Neural cell (in vitro differentiated cells): ENCODE data around the gene POLR1B. TPM values are rescaled to one million over a fixed set of nuclear protein-coding genes. Genes with fewer than 3 reads are reported as not detected.
"Not testable (repeated sequence)": the region's sequence is repeated elsewhere in the genome, so short reads cannot be mapped to it uniquely, and the experiment has no call there.

Source experiments
- H2AFZ ChIP-seq: fragments of 200-600, 300-800 bp; sonication (generic), shearing (Covaris generic); 2 replicates; pipeline ENCODE4 v1.6.0; 2014; ENCODE audit warnings: low read depth, mild to moderate bottlenecking, antibody characterized with exemption, low read length, moderate library complexity
- H3F3A ChIP-seq: fragments of 200-600 bp; shearing (Covaris generic); 2 replicates; pipeline ENCODE4 v1.6.1; 2016; ENCODE audit warnings: mild to moderate bottlenecking, moderate library complexity, mixed read lengths, antibody characterized with exemption, low read length; ENCODE audit not compliant: insufficient read depth, poor library complexity, severe bottlenecking
- H3K27ac ChIP-seq: fragments of 200-600, 300-800 bp; sonication (generic), shearing (Covaris generic); 2 replicates; pipeline ENCODE4 v1.5.1; 2014; ENCODE audit warnings: mild to moderate bottlenecking, low read length, moderate library complexity
- H3K27me3 ChIP-seq: fragments of 300-800, 200-600 bp; sonication (generic), shearing (Covaris generic); 2 replicates; pipeline ENCODE4 v1.6.0; 2014; ENCODE audit warnings: mild to moderate bottlenecking, low read depth, low read length, moderate library complexity; ENCODE audit not compliant: insufficient read depth
- H3K36me3 ChIP-seq: fragments of 300-800, 200-600 bp; sonication (generic), shearing (Covaris generic); 2 replicates; pipeline ENCODE4 v1.5.1; 2014; ENCODE audit warnings: mild to moderate bottlenecking, antibody characterized with exemption, low read length, moderate library complexity; ENCODE audit not compliant: insufficient read depth
- H3K4me2 ChIP-seq: fragments of 300-800, 200-600 bp; sonication (generic), shearing (Covaris generic); 2 replicates; pipeline ENCODE4 v1.6.0; 2014; ENCODE audit warnings: mild to moderate bottlenecking, low read length
- H3K4me3 ChIP-seq: fragments of 300-800, 200-600 bp; sonication (generic), shearing (Covaris generic); 2 replicates; pipeline ENCODE4 v1.5.1; 2014; ENCODE audit warnings: mild to moderate bottlenecking, low read length, moderate library complexity
- H3K79me2 ChIP-seq: fragments of 200-600 bp; shearing (Covaris generic); replicated peaks from 2 replicates; pipeline ENCODE4 v1.6.0; 2014; ENCODE audit warnings: mild to moderate bottlenecking, low read length, moderate library complexity; ENCODE audit not compliant: insufficient read depth
- H3K9ac ChIP-seq: fragments of 300-800, 200-600 bp; sonication (generic), shearing (Covaris generic); 2 replicates; pipeline ENCODE4 v1.6.1; 2016; ENCODE audit warnings: mild to moderate bottlenecking, low read length, mixed read lengths
- H3K9me2 ChIP-seq: fragments of 200-600 bp; shearing (Covaris generic); 2 replicates; pipeline ENCODE4 v1.6.1; 2016; ENCODE audit warnings: mild to moderate bottlenecking, low read length, mixed read lengths; ENCODE audit not compliant: insufficient read depth
- H3K9me3 ChIP-seq: fragments of 200-600, 300-800 bp; sonication (generic), shearing (Covaris generic); 2 replicates; pipeline ENCODE4 v1.6.1; 2016; ENCODE audit warnings: mild to moderate bottlenecking, mixed run types, low read length, moderate library complexity, mixed read lengths
- H4K20me1 ChIP-seq: fragments of 200-600 bp; shearing (Covaris generic); 2 replicates; pipeline ENCODE4 v1.6.1; 2016; ENCODE audit warnings: mild to moderate bottlenecking, mixed run types; ENCODE audit not compliant: insufficient read depth
- EP300 ChIP-seq: fragments of 450-650 bp; conservative IDR thresholded peaks from 2 replicates; pipeline ENCODE4 v1.6.1; 2014; ENCODE audit warnings: antibody characterized with exemption, mild to moderate bottlenecking, moderate library complexity; ENCODE audit not compliant: poor library complexity, severe bottlenecking
- EZH2 ChIP-seq: fragments of 200-600, 300-800 bp; shearing (Covaris generic), sonication (generic); IDR thresholded peaks from 2 replicates; pipeline ENCODE4 v1.6.1; 2014; ENCODE audit warnings: antibody characterized with exemption, low read length, borderline replicate concordance, mild to moderate bottlenecking; ENCODE audit not compliant: insufficient read depth, poor library complexity, severe bottlenecking
- MXI1 ChIP-seq: fragments of 450-650 bp; conservative IDR thresholded peaks from 2 replicates; pipeline ENCODE4 v1.6.1; 2014; ENCODE audit warnings: antibody characterized with exemption, mild to moderate bottlenecking; ENCODE audit not compliant: poor library complexity, severe bottlenecking
- POLR2AphosphoS5 ChIP-seq: IDR thresholded peaks from 2 replicates; pipeline ENCODE4 v1.6.1; 2012
- RAD21 ChIP-seq: fragments of 450-650 bp; conservative IDR thresholded peaks from 2 replicates; pipeline ENCODE4 v1.6.1; 2014; ENCODE audit warnings: antibody characterized with exemption, mild to moderate bottlenecking, moderate library complexity
- SMC3 ChIP-seq: fragments of 450-650 bp; conservative IDR thresholded peaks from 2 replicates; pipeline ENCODE4 v1.6.1; 2014; ENCODE audit warnings: antibody characterized with exemption, mild to moderate bottlenecking, moderate library complexity; ENCODE audit not compliant: poor library complexity
- TAF1 ChIP-seq: IDR thresholded peaks from 2 replicates; pipeline ENCODE4 v1.6.1; 2012; ENCODE audit warnings: low read depth
- polyA plus RNA-seq: library from polyadenylated mRNA; depleted of rRNA; stranded (reverse); fragments of >200 nt; gene quantifications from 2 replicates; pipeline ENCODE4 v1.2.3, GENCODE V29; 2014
- TF ChIP-seq, protein P1 (sequence below): IDR thresholded peaks from 2 replicates; pipeline ENCODE4 v1.6.1; 2012; ENCODE audit warnings: borderline replicate concordance
- TF ChIP-seq, protein P2 (sequence below): fragments of 450-650 bp; IDR thresholded peaks from 2 replicates; pipeline ENCODE4 v1.5.1; 2014; ENCODE audit warnings: antibody characterized with exemption, mild to moderate bottlenecking, moderate library complexity; ENCODE audit not compliant: poor library complexity, severe bottlenecking

The POLR1B gene
- polyA plus RNA-seq, 1 donor from 2014 or later, result 9.8 TPM

DNA sequence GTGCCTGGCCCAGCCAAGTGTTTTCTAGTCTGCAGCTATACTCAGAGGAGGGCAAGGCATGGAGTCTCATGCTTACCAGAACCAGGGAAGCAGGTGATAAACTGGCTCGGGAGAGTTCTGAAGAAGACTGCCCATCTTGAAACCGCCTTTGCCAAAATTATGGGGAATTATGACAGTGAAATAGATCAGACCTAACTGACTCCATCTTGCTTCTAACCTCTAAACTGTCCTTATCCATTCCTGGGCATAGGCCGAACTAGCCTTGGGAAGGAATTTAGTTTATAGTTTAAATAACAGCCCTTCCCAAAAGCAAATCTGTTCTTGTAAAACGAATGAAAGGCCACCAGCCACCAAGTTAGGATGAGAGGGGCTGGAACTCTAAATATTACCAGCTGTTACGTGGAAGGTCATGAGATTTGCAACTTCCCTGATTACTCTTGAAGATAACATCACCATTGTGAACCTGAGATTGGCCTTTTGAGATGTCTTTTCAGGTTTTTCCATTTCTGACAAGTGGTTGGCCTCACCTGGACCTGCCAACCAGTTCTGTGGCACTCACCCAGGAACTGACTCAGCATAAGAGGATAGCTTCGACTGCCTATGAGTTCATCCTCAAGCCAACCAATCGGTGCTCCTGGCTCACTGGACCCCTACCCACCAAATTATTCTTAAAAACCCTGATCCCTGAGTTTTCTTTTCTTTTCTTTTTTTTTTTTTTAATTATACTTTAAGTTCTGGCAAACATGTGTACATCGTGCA, 65.6 kb downstream of the POLR1B start:
- no peak overlapping the region for H3K4me3 ChIP-seq
- H3K36me3 ChIP-seq, result no peaks in the 10 kb centered on the region
- H3K4me2 ChIP-seq, result no peak overlapping the region
- H4K20me1 ChIP-seq, result no peaks in the 10 kb centered on the region
- no peaks in the 10 kb centered on the region for H3K9me2 ChIP-seq
- no peaks in the 10 kb centered on the region for H3K79me2 ChIP-seq
- no peak overlapping the region for H3K27ac ChIP-seq
- H3F3A ChIP-seq, result no peaks in the 10 kb centered on the region
- no peaks in the 10 kb centered on the region for H3K9me3 ChIP-seq
- no peaks in the 10 kb centered on the region for H3K27me3 ChIP-seq
- TF ChIP-seq, protein P1, sequence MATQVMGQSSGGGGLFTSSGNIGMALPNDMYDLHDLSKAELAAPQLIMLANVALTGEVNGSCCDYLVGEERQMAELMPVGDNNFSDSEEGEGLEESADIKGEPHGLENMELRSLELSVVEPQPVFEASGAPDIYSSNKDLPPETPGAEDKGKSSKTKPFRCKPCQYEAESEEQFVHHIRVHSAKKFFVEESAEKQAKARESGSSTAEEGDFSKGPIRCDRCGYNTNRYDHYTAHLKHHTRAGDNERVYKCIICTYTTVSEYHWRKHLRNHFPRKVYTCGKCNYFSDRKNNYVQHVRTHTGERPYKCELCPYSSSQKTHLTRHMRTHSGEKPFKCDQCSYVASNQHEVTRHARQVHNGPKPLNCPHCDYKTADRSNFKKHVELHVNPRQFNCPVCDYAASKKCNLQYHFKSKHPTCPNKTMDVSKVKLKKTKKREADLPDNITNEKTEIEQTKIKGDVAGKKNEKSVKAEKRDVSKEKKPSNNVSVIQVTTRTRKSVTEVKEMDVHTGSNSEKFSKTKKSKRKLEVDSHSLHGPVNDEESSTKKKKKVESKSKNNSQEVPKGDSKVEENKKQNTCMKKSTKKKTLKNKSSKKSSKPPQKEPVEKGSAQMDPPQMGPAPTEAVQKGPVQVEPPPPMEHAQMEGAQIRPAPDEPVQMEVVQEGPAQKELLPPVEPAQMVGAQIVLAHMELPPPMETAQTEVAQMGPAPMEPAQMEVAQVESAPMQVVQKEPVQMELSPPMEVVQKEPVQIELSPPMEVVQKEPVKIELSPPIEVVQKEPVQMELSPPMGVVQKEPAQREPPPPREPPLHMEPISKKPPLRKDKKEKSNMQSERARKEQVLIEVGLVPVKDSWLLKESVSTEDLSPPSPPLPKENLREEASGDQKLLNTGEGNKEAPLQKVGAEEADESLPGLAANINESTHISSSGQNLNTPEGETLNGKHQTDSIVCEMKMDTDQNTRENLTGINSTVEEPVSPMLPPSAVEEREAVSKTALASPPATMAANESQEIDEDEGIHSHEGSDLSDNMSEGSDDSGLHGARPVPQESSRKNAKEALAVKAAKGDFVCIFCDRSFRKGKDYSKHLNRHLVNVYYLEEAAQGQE, result no peak
- TF ChIP-seq MXI1 (no peak), RAD21 (no peak), TAF1 (no peak), EZH2 (no peak), SMC3 (no peak), EP300 (no peak), POLR2AphosphoS5 (no peak)
- TF ChIP-seq, protein P2, sequence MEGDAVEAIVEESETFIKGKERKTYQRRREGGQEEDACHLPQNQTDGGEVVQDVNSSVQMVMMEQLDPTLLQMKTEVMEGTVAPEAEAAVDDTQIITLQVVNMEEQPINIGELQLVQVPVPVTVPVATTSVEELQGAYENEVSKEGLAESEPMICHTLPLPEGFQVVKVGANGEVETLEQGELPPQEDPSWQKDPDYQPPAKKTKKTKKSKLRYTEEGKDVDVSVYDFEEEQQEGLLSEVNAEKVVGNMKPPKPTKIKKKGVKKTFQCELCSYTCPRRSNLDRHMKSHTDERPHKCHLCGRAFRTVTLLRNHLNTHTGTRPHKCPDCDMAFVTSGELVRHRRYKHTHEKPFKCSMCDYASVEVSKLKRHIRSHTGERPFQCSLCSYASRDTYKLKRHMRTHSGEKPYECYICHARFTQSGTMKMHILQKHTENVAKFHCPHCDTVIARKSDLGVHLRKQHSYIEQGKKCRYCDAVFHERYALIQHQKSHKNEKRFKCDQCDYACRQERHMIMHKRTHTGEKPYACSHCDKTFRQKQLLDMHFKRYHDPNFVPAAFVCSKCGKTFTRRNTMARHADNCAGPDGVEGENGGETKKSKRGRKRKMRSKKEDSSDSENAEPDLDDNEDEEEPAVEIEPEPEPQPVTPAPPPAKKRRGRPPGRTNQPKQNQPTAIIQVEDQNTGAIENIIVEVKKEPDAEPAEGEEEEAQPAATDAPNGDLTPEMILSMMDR, result no peak
- H2AFZ ChIP-seq, result no peak overlapping the region
- H3K9ac ChIP-seq, result no peak overlapping the region

DNA sequence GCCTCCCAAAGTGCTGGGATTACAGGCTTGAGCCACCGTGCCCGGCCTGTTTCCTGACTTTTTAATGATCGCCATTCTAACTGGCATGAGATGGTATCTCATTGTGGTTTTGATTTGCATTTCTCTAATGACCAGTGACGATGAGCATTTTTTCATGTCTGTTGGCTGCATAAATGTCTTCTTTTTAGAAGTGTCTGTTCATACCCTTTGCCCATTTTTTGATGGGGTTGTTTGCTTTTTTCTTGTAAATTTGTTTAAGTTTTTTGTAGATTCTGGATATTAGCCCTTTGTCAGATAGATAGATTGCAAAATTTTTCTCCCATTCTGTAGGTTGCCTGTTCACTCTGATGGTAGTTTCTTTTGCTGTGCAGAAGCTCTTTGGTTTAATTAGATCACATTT, 67.1 kb downstream of the POLR1B start:
- H3F3A ChIP-seq, H3K4me2 ChIP-seq, H3K9me2 ChIP-seq, H2AFZ ChIP-seq, H3K79me2 ChIP-seq, H3K9me3 ChIP-seq, H3K27ac ChIP-seq, H3K4me3 ChIP-seq, H4K20me1 ChIP-seq, H3K9ac ChIP-seq, H3K36me3 ChIP-seq, H3K27me3 ChIP-seq: not testable (repeated sequence)

DNA sequence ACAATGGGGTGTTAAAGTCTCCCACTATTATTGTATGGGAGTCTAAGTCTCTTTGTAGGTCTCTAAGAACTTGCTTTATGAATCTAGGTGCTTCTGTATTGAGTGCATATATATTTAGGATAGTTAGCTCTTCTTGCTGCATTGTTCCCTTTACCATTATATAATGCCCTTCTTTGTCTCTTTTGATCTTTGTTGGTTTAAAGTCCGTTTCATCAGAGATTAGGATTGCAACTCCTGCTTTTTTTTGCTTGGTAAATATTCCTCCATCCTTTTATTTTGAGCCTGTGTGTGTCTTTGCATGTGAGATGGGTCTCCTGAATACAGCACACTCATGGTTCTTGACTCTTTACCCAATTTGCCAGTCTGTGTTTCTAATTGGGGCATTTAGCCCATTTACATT, 70.0 kb downstream of the POLR1B start:
- not testable (repeated sequence) for H2AFZ ChIP-seq, H3K27ac ChIP-seq, H3K4me2 ChIP-seq

More for the DNA sequence above, 70.0 kb downstream of the POLR1B start:
- H3K36me3 ChIP-seq, H3K9ac ChIP-seq, H4K20me1 ChIP-seq, H3K9me2 ChIP-seq, H3K4me3 ChIP-seq, H3F3A ChIP-seq, H3K79me2 ChIP-seq, H3K27me3 ChIP-seq, H3K9me3 ChIP-seq: not testable (repeated sequence)
